Inflammatory macrophage treated with lipopolysaccharide for 1 hour (primary cell): ENCODE data around the gene DNAH10.
A peak's percentile ranks its signal among the peaks of the same experiment; 100 is the strongest.

ENCODE experiments used
- DNase-seq, 2 donors: peaks; one replicate each; pipeline ENCODE4 v3.0.0-alpha.2; 2020 to 2022

Gene DNAH10

GRCh38 chr12:123950476-123951349, 188.6 kb downstream of the DNAH10 start:
- no peak for DNase-seq

- DNase-seq, result no peak
Observed at GRCh38 chr12:123951467-123951866, 189.4 kb downstream of the DNAH10 start.

GRCh38 chr12:123952037-123952436, 189.9 kb downstream of the DNAH10 start:
- DNase-seq, result no peak

GRCh38 chr12:123954647-123955350, 192.7 kb downstream of the DNAH10 start:
- DNase-seq, result no peak

- DNase-seq, result no peak
Observed at GRCh38 chr12:123956249-123956648, 194.1 kb downstream of the DNAH10 start.

GRCh38 chr12:123957196-123957595, 195.1 kb downstream of the DNAH10 start:
- no peak for DNase-seq

- no peak for DNase-seq
Observed at GRCh38 chr12:123958462-123958861, 196.4 kb downstream of the DNAH10 start.

GRCh38 chr12:123958876-123959275, 196.8 kb downstream of the DNAH10 start:
- DNase-seq, result no peak

GRCh38 chr12:123960029-123960735, 198.1 kb downstream of the DNAH10 start:
- no peak for DNase-seq

- no peak for DNase-seq
Observed at GRCh38 chr12:123960856-123961255, 198.8 kb downstream of the DNAH10 start.

GRCh38 chr12:123961585-123962345, 199.7 kb downstream of the DNAH10 start:
- no peak for DNase-seq

- no peak for DNase-seq
Observed at GRCh38 chr12:123962513-123962912, 200.4 kb downstream of the DNAH10 start.

- no peak for DNase-seq
Observed at GRCh38 chr12:123963821-123964220, 201.7 kb downstream of the DNAH10 start.

GRCh38 chr12:123965382-123965781, 203.3 kb downstream of the DNAH10 start:
- DNase-seq, result no peak

- no peak for DNase-seq
Observed at GRCh38 chr12:123966596-123966995, 204.5 kb downstream of the DNAH10 start.

GRCh38 chr12:123967121-123967586, 205.1 kb downstream of the DNAH10 start:
- no peak for DNase-seq

- DNase-seq, result no peak
Observed at GRCh38 chr12:123971449-123971769, 209.3 kb downstream of the DNAH10 start.

GRCh38 chr12:123971770-123972456, 209.8 kb downstream of the DNAH10 start:
- DNase-seq, result no peak

GRCh38 chr12:123972457-123973401, 210.6 kb downstream of the DNAH10 start, which contains the start of the genes CCDC92 and ZNF664:
TSS of gene CCDC92 (minus strand) at chr12:123972831. CDS start at chr12:123944305, 28,526 bp downstream.
TSS of gene ZNF664 (plus strand) at chr12:123973215. CDS start at chr12:124012145, 38,930 bp downstream.
- DNase-seq, result peak; percentile 64 to 76

GRCh38 chr12:123973552-123974341, 211.6 kb downstream of the DNAH10 start:
- DNase-seq, result no peak
